BJ (cell line): Measurements from ENCODE around the gene GNAI1. TPM values are rescaled to one million over a fixed set of nuclear protein-coding genes. Genes with fewer than 3 reads are reported as not detected.

Experiments used
- CTCF ChIA-PET: fragments of 350-600 bp; formaldehyde crosslinking; extraction: SDS; loops from one replicate; lab custom pipeline; 2021; ENCODE audit warnings: antibody characterized with exemption, inconsistent platforms; lab: Yijun Ruan, JAX
- POLR2A ChIA-PET: fragments of 300-600 bp; sonication (Branson Sonifier 250); formaldehyde crosslinking; extraction: SDS; loops from one replicate; lab custom pipeline; 2021; ENCODE audit warnings: antibody characterized with exemption; lab: Charles Lee
- DNase-seq: peaks from one replicate; pipeline ENCODE4 v3.0.0-alpha.2; 2011; ENCODE audit warnings: low read depth
- H3K27me3 ChIP-seq: 2 replicates; pipeline ENCODE4 v1.6.0; 2011; ENCODE audit warnings: low read length; ENCODE audit not compliant: control insufficient read depth, insufficient read depth
- H3K36me3 ChIP-seq: 2 replicates; pipeline ENCODE4 v1.5.1; 2011; ENCODE audit warnings: low read length; ENCODE audit not compliant: control insufficient read depth, insufficient read depth
- H3K4me3 ChIP-seq: 2 replicates; pipeline ENCODE4 v1.5.1; 2011; ENCODE audit warnings: low read depth, mild to moderate bottlenecking, control low read depth, low read length
- CTCF ChIP-seq: IDR thresholded peaks from 2 replicates; pipeline ENCODE4 v1.5.1; 2011; ENCODE audit warnings: low read depth, mild to moderate bottlenecking, control low read depth, inconsistent platforms, low read length, moderate library complexity; ENCODE audit not compliant: insufficient read depth
- polyA plus RNA-seq: library from polyadenylated mRNA; depleted of rRNA; stranded (reverse); fragments of >200 nt; gene quantifications from 2 replicates; pipeline ENCODE4 v1.2.3, GENCODE V29; 2011

Gene GNAI1
- polyA plus RNA-seq, 1 experiment = 19.4 TPM

- no peak for TF ChIP-seq CTCF
- Histone ChIP-seq H3K36me3 (no peaks in the 10 kb centered on the region), H3K27me3 (no peaks in the 10 kb centered on the region), H3K4me3 (no peak overlapping the region)
- no peak for DNase-seq
- ChIA-PET POLR2A (no interaction called here), CTCF (interaction anchor here (1.0 kb wide), 1 partner anchor 8 kb away, joined by 3 read pairs; no protein-coding TSS in a partner anchor)
These were observed 107.0 kb downstream of the GNAI1 start for GRCh38 chr7:80241671-80242070.

- ChIA-PET POLR2A (no interaction called here), CTCF (interaction anchor here (0.8 kb wide), 1 partner anchor 10 kb away, joined by 3 read pairs; no protein-coding TSS in a partner anchor)
- no peak for DNase-seq
- no peaks in the 10 kb centered on the region for H3K36me3 ChIP-seq
- H3K27me3 ChIP-seq = no peaks in the 10 kb centered on the region
- no peak overlapping the region for H3K4me3 ChIP-seq
- TF ChIP-seq CTCF = no peak
These were observed 108.8 kb downstream of the GNAI1 start for GRCh38 chr7:80243425-80243824.

DNA sequence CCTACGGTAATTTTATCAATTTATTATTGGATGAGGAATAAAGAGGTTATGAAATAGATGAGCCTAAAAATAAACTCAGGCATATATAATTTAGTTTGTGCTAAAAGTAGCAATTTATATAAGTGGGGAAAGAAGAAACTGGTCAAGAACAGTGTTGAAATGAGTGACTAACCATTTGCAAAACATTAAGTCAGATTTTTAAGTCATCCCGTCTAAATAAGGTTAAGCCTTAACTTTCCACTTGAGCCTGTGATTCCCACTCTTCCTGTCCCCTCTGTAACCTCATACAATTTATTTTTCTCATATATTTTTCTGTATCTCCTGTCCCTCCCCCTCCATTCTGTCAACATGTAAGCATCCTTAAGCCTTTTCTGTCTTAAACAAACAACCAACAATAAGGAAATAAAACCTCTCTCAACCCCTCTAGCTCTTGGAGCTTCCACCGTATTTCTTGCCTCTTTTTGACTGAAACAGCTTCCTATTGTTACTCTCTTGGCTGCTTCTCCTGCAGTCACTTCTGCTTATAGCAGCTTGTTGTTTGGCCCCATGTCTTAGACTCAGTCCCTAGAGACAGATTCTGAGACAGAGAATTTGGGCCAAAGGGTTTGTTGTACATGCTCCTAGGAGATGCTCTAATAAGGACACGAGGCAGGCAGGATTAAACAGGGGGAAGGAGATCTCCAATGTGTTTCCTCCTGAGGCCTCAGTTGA is 109.7 kb downstream of the GNAI1 start:
- Histone ChIP-seq H3K36me3 (no peaks in the 10 kb centered on the region), H3K27me3 (no peaks in the 10 kb centered on the region), H3K4me3 (no peak overlapping the region)
- DNase-seq = no peak
- POLR2A ChIA-PET = interaction anchor here (0.5 kb wide), 1 partner anchor 12 kb away, joined by 4 read pairs; no protein-coding TSS in a partner anchor
- CTCF ChIA-PET = interaction anchor here (1.9 kb wide), 1 partner anchor 10 kb away, joined by 8 read pairs; no protein-coding TSS in a partner anchor
- TF ChIP-seq CTCF = no peak

DNA sequence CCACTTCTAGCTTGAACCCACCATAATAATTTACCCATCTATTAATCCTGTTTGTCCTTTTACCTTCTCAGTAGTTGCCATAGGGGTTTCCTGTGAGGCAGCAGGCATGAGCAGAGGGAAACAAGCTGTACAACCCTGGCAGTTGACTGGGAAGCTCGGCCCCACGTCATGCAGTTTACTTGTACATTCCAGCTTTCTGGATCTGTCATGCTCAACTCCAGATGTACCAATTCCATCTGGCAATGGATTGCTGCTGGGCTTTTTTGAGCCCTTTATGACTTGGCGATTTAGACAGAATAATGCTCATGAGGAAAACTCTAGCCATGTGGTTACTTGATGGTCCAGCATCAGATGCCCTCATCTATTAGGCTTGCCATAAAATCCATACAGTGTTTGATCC is 112.5 kb downstream of the GNAI1 start:
- H3K27me3 ChIP-seq = no peaks in the 10 kb centered on the region
- ChIA-PET POLR2A (no interaction called here), CTCF (interaction anchor here (1.5 kb wide), 1 partner anchor 113 kb away, joined by 4 read pairs; the partner anchor contains the start of gene GNAI1)
- TF ChIP-seq CTCF = no peak
- H3K36me3 ChIP-seq = no peaks in the 10 kb centered on the region
- no peak overlapping the region for H3K4me3 ChIP-seq
- peak; percentile 59 for DNase-seq

DNA sequence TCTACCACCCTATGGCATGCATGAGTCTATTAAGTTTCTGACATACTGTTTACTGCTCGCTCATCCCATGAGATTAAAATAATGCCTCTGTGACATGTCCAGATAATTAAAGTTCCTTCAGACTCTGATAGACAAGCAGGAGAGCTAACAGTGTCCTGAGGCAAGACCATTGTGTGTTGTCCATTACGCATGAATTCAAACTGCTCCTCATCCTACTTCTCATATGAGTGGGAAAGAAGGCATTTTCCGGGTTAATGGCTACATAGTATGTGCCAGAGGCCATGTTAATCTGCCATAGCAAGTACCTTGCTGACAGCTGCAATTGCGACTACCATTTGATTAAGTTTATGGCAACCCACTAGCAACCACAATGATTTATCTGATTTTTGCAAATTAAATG is 113.3 kb downstream of the GNAI1 start:
- CTCF ChIA-PET = interaction anchor here (0.6 to 1.5 kb wide), 2 partner anchors 31 to 114 kb away, joined by 3 to 4 read pairs; partner anchors contain the start of gene GNAI1
- H3K36me3 ChIP-seq = no peaks in the 10 kb centered on the region
- no peak for TF ChIP-seq CTCF
- no peak for DNase-seq
- no peak overlapping the region for H3K4me3 ChIP-seq
- POLR2A ChIA-PET = interaction anchor here (0.6 kb wide), 1 partner anchor 108 kb away, joined by 18 read pairs; no protein-coding TSS in a partner anchor
- no peaks in the 10 kb centered on the region for H3K27me3 ChIP-seq
